ENCODE results near the gene BMPER. TPM values are rescaled to one million over a fixed set of nuclear protein-coding genes. Genes with fewer than 3 reads are reported as not detected.

BMPER gene
- polyA plus RNA-seq, 1 donor from 2014 or later: 2.1 TPM

GRCh38 chr7:33979300-33979806, 74.0 kb downstream of the BMPER start:
- no peak overlapping the region for H3K9ac ChIP-seq (ENCODE audit: low read length)

GRCh38 chr7:33979807-33980355, 74.5 kb downstream of the BMPER start:
- no peaks in the 10 kb centered on the region for H3K79me2 ChIP-seq (replicated peaks; ENCODE audit: insufficient read depth, low read length)
- no peaks in the 10 kb centered on the region for H3K9me2 ChIP-seq (ENCODE audit: insufficient read depth, low read length)
- H2AFZ ChIP-seq (ENCODE audit: low read depth, low read length): no peak overlapping the region
- H3F3A ChIP-seq (ENCODE audit: insufficient read depth, low read length, poor library complexity, severe bottlenecking): no peaks in the 10 kb centered on the region
- H3K36me3 ChIP-seq (ENCODE audit: insufficient read depth, low read length): no peaks in the 10 kb centered on the region
- no peaks in the 10 kb centered on the region for H4K20me1 ChIP-seq (ENCODE audit: insufficient read depth)
- no peak overlapping the region for H3K27ac ChIP-seq (ENCODE audit: low read length)
- no peak overlapping the region for H3K9ac ChIP-seq (ENCODE audit: low read length)
- no peak overlapping the region for H3K4me3 ChIP-seq (ENCODE audit: low read length)
- H3K9me3 ChIP-seq (ENCODE audit: low read length): no peaks in the 10 kb centered on the region
- no peak overlapping the region for H3K4me2 ChIP-seq (ENCODE audit: low read length)
- no peaks in the 10 kb centered on the region for H3K27me3 ChIP-seq (ENCODE audit: insufficient read depth, low read depth, low read length)
- no peak for TF ChIP-seq SMC3 (conservative IDR thresholded peaks at IDR 0.05; ENCODE audit: poor library complexity)
- TF ChIP-seq RAD21 (conservative IDR thresholded peaks at IDR 0.05): no peak
- no peak for TF ChIP-seq TAF1 (IDR thresholded peaks at IDR 0.05; ENCODE audit: low read depth)
- no peak for TF ChIP-seq REST (IDR thresholded peaks at IDR 0.05; ENCODE audit: borderline replicate concordance)
- no peak for TF ChIP-seq CTCF (IDR thresholded peaks at IDR 0.05; ENCODE audit: poor library complexity, severe bottlenecking)
- TF ChIP-seq EP300 (conservative IDR thresholded peaks at IDR 0.05; ENCODE audit: poor library complexity, severe bottlenecking): no peak

More at GRCh38 chr7:33979300-33979806, 74.0 kb downstream of the BMPER start:
- no peaks in the 10 kb centered on the region for H3K9me3 ChIP-seq (ENCODE audit: low read length)
- no peaks in the 10 kb centered on the region for H3K27me3 ChIP-seq (ENCODE audit: insufficient read depth, low read depth, low read length)
- TF ChIP-seq TAF1 (IDR thresholded peaks at IDR 0.05; ENCODE audit: low read depth): no peak
- TF ChIP-seq SMC3 (conservative IDR thresholded peaks at IDR 0.05; ENCODE audit: poor library complexity): no peak
- no peak for TF ChIP-seq RAD21 (conservative IDR thresholded peaks at IDR 0.05)
- no peak for TF ChIP-seq CTCF (IDR thresholded peaks at IDR 0.05; ENCODE audit: poor library complexity, severe bottlenecking)
- TF ChIP-seq EP300 (conservative IDR thresholded peaks at IDR 0.05; ENCODE audit: poor library complexity, severe bottlenecking): no peak
- no peak for TF ChIP-seq REST (IDR thresholded peaks at IDR 0.05; ENCODE audit: borderline replicate concordance)
- TF ChIP-seq POLR2AphosphoS5 (IDR thresholded peaks at IDR 0.05): no peak
- no peak for TF ChIP-seq EZH2 (IDR thresholded peaks at IDR 0.05; ENCODE audit: borderline replicate concordance, insufficient read depth, low read length, poor library complexity, severe bottlenecking)
- TF ChIP-seq MXI1 (conservative IDR thresholded peaks at IDR 0.05; ENCODE audit: poor library complexity, severe bottlenecking): no peak
- H3K9me2 ChIP-seq (ENCODE audit: insufficient read depth, low read length): no peaks in the 10 kb centered on the region
- no peaks in the 10 kb centered on the region for H3K79me2 ChIP-seq (replicated peaks; ENCODE audit: insufficient read depth, low read length)
- H3F3A ChIP-seq (ENCODE audit: insufficient read depth, low read length, poor library complexity, severe bottlenecking): no peaks in the 10 kb centered on the region
- H3K27ac ChIP-seq (ENCODE audit: low read length): no peak overlapping the region
- no peak overlapping the region for H2AFZ ChIP-seq (ENCODE audit: low read depth, low read length)
- H3K36me3 ChIP-seq (ENCODE audit: insufficient read depth, low read length): no peaks in the 10 kb centered on the region
- H3K4me3 ChIP-seq (ENCODE audit: low read length): no peak overlapping the region
- no peaks in the 10 kb centered on the region for H4K20me1 ChIP-seq (ENCODE audit: insufficient read depth)
- H3K4me2 ChIP-seq (ENCODE audit: low read length): no peak overlapping the region

All from neural cell (in vitro differentiated cells).